HG03103 (cell line): ENCODE data around the gene VPS13A.
"Not testable (repeated sequence)": the region's sequence is repeated elsewhere in the genome, so short reads cannot be mapped to it uniquely, and the experiment has no call there.

Source experiments
- ATAC-seq: cut with Tn5 transposase; IDR thresholded peaks from one replicate; pipeline ENCODE4 v1.9.1; 2021; ENCODE audit warnings: low read depth; ENCODE audit not compliant: unreplicated experiment

The VPS13A gene

DNA sequence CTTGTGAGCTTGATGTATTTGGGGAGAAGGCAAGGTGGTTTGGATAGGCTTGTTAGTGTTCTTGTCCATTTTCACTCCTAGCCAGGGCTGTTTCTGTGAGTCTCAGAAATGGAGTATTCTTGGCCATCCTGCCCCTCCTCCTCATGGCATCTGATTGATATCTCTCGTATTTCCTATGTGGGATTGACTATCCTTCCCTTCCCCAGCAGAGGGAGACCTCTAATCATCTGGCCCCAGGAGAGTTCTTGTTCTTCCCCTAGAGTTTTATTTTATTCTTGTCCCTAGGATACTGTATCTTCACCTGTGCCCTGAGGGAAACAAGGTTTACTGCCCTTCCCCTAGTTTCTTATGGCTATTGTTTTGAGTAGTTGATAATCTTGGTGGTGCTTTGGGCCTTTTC is 114.4 kb downstream of the VPS13A start:
- no peak for ATAC-seq

DNA sequence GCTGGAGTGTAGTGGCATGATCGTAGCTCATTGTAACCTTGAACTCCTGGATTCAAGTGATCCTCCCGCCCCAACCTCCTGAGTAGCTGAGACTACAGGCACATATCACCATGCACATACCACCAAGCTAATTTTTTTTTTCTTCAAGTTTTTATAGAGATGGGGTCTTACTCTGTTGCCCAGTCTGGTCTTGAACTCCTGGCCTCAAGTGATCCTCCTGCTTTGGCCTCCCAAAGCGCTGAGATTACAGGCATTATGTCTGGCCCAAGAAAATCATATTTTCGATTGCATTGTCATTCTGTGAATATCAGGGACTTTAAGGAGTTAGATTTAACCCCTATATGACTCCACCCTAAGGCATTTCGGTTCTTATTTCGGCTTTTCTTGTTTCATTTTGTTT is 116.6 kb downstream of the VPS13A start:
- ATAC-seq = no peak

DNA sequence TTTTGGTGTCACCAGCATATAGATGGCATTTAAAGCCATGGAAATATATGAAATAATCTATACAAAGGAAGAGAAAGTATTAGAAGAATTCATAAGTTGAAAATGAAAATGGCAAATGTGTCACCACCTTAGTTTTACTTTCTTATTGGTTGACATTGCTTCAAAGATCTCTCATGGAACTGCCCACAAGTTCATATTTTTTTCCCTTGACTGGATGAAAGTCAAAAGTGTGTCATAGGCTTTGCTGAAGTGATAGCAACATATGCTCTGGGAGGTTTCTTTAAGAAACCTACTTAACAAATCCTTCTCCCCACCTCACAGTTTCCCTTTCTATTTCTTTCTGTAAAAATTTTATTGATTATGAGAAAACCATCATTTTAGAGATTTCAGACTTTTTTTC is 127.2 kb downstream of the VPS13A start:
- no peak for ATAC-seq

DNA sequence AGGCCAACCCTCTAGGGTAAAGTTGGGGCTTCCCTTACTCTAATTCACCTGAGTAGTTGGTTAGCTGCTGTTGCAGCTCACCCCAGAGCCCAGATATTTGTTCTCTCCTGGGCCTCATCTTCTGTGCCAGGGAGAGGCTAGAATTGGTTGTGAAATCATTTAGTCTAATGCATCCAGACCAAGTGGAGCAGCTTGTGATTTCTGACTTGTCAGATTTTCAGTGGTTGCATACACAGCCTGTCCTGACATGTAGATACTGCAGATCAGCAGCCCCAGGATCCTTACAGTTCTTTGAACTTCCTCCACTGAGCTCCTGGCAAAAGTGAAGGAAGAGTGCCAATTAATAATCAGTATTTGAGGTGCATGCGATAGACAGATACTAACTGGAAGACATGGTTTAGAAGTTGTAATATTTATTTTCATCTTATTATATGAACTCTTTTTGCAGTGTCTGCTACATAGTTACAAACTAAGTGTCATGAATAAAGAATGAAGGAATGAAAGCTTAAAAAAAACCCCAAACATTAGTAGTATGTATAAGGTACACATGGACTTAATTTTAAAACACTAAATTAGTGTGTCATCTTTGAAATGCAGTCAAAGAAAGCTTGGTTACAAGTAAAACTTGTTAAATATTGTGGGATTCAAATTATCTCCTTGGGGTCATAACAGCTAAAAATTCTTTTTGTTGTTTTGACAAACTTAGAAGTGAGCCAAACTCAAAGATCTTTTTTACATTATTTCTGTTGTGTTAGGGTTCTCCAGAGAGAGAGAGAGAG is 128.5 kb downstream of the VPS13A start:
- no peak for ATAC-seq

DNA sequence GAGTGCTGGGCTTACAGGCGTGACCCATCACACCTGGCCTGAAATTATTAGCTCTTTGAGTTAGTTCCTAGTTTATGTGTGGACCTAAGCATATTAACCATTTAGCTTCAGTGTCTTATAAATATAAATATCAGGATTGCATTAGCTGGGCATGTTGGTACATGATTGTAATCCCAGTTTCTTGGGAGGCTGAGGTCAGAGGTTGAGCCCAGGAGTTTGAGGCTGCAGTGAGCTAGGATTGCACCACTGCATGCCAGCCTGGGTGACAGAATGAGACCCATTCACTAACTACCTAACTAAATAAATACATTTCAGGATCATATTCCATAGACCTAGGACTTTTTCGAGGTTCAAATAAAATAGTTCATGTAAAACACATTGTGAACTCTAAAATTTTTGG is 129.8 kb downstream of the VPS13A start:
- ATAC-seq = no peak

DNA sequence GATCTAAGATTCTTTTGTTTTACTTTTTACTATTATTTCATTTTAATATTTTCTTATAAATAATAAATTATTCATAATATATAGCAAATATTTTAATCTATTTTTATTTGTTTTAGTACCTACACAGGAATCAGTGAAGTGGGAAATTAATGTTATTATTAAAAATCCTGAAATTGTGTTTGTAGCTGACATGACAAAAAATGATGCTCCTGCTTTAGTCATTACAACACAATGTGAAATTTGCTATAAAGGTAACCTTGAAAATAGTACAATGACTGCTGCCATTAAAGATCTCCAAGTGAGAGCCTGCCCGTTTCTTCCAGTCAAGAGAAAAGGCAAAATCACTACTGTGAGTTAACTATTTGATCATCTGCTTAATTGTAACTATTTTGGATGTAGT is 138.7 kb downstream of the VPS13A start:
- no peak for ATAC-seq

DNA sequence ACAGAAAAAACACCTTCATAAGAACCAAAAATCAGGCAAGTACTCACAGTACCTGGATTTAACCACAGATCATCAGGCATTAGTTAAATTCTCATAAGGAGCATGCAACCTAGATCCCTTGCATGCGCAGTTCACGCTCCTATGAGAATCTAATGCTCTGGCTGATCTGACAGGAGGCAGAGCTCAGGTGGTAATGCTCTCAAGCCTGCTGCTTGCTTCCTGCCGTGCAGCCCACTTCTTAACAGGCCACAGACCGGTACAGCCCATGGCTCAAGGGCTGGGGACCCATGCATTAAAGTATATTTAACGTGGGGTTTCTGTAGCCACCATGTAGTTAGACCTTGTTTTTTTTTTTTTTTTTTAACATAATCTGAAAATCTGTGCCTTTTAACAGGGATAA is 147.7 kb downstream of the VPS13A start:
- ATAC-seq = no peak

DNA sequence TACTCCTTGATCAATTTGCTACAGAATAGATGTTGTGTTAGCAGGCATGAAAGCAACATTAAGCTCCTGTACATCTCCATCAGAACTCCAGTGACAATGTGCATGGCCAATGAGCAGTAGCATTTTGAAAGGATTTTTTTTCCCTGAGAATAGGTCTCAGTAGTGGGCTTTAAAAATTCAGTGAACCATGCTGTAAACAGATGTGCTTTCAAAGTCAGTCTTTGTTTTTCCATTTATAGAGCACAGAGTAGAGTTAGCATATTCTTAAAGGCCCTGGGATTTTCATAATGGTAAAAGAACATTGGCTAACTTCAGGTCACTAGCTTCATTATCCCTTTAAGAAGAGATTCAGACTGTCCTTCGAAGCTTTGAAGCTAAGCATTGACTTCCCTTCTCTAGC is 150.8 kb downstream of the VPS13A start:
- no peak for ATAC-seq

DNA sequence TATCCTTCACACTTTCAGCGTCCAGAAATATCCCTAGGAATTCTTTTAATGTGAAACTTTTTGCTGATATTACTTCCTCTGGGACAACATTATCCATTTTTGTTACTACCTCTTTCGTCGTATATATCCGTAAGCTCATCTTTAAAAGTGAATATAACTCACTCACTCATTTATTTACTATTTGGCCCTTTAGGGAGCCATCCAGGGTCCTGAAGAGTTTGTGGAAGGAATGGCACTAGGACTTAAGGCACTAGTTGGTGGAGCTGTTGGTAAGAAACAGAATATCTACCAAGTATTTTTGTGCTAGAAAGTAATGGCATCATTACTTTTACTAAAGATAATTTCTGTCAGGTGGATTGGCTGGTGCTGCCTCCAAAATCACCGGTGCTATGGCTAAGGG is 192.7 kb downstream of the VPS13A start:
- ATAC-seq = no peak

DNA sequence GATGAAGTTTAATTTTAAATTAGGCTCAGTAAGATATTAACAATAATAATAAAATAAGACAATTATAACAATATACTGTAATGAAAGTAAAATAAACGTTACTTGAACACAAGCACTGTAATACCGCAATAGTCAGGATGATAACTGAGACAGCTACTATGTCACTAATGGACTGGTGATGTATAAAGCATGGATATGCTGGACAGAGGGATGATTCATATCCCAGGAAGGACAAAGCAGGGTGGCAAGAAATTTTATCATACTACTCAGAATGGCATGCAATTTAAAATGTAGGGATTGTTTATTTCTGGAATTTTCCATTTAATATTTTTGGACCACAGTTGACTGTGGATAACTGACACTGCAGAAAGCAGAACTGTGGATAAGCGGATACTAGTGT is 196.9 kb downstream of the VPS13A start:
- no peak for ATAC-seq

DNA sequence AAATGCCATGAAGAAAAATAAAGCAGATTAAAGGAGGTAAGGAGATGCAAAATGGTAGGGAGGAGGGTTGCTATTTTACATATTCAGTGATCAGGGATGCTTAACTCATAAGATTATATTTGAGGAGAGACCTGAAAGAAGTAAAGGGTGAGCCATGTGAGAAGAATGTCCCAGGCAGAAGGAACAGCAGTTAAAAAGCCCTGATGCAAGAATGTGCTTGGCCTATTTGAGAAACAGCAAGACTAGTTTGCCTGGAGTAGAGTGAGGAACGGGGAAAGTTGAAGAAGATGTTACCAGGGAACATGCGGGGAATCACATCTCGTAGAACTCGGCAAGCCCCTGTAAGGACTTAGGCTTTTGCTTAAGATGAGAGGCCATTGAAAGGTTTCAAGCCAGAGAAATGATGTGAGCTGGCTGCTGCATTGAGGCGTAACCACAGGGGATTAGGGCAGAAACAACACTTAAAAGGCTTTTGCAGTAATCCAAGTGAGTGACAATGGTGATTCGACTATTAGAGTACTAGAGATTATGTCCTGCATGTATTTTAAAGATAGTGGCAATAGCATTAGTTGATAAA is 198.7 kb downstream of the VPS13A start:
- ATAC-seq = no peak

DNA sequence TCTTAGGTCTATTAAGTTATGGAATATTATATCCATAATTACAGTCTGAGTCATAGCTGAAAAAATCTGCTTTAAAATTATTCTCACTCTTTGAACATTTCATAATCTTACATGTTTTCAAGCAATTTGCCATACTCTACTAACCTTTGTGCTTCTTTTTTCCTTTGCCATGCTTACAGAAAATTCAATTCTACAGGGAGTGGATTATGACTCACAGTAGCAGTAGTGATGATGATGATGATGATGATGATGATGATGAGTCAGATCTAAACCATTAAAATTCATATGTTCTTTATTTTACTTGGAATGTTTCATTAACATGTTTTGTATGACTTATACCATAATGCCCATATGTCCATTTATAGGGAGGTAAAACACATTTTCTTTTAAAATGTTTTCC is 207.1 kb downstream of the VPS13A start:
- ATAC-seq = no peak

DNA sequence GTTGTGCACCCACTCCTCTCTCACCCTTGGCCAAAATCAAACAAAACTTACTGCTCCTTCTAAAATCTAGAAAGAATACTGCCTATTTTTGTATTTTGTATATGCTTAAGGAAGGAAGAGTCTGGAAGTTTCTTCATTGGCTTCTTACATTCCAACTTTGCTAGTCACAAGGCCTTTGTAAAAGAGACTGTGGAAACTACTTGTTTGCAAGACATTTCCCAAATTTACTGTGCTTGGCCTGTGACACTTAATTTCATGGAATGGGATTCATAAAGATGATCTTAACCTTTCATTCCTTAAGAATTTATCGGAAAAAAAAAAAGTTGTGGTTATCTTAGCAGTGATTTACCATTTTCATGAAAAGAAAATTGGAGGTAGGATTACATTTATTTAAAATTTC is 208.9 kb downstream of the VPS13A start:
- ATAC-seq = no peak

DNA sequence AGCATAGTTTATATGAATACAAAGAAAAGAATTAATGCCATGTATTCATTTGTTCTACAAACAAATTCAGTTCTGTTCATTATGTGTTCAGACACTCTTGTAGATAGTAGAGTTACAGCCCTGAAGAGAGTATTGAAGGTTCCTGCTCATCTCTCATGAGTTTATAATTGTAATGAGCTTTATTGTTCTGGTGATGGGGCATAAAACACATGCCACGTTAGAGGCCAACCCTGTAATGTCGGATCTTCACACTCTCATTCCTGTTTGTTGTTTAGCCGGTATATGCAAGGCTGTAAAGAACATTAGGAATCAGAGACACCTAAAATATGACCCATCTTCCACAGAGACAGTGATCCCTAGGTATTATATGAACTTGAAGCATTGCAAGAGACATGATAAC is 214.5 kb downstream of the VPS13A start:
- ATAC-seq = no peak

DNA sequence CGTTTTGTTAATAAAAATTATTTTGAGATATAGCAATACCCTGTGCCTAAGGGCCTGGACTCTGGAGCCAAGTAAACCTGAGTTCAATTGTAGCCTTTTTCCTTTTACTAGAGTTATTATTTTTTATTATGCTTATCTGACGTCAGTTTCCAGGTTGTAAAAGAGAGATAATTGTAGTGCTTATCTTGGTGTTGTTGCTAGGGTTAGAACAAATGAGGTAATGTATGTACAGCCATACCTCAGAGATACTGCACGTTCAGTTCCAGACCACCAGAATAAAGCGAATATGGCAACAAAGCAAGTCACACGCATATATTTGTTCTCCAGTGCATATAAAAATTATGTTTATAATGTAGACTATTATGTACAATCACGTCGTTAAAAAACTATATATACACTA is 215.0 kb downstream of the VPS13A start:
- no peak for ATAC-seq

DNA sequence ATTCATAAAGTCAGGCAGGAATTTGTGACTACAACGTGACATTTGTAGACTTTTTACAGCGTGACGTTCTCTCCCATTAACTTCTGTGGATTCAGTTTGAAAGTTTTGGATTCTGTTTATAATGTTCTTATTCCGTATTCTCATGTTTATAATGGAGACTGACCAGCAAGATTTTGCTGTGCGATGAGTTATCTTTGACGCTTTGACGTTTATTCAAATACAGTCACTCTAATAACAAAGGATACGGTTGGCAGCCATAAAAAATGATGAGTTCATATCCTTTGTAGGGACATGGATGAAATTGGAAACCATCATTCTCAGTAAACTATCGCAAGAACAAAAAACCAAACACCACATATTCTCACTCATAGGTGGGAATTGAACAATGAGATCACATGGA is 221.2 kb downstream of the VPS13A start:
- ATAC-seq = not testable (repeated sequence)

DNA sequence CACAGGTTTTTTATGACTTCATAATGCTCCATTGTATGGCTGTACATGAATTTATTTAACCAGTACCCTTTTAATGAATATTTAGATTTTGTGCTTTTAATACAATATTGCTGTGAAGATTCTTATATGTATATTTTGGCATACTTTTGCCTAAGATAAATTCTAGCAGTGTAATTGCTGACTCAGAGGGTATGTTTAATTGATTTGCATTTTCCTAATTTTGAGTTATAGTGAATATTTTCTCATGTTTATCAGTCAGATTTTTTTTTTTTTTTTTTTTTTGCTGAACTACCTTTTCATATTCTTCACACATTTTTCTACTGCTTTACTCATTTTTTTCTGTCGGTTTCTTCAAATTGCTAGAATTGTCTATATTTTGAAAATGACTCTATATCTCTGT is 222.6 kb downstream of the VPS13A start:
- no peak for ATAC-seq

DNA sequence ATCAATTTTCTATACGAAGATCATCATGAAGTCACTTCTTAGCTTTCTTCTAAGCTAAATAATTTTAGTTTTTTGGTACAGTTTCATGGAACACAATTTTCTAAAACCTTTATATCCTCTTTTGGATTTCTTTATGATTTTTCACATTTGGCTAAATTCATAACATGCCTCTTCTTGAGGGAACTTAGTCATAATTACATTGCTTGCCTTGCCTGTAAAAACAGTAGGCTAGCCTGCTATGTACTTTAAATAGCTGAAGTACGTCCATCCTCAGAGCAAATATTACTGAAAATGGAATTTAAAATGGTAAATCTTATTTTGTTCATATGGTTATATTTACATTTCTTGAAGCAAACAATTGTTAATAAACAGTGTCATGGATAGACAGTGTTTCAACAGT is 225.0 kb downstream of the VPS13A start:
- no peak for ATAC-seq

DNA sequence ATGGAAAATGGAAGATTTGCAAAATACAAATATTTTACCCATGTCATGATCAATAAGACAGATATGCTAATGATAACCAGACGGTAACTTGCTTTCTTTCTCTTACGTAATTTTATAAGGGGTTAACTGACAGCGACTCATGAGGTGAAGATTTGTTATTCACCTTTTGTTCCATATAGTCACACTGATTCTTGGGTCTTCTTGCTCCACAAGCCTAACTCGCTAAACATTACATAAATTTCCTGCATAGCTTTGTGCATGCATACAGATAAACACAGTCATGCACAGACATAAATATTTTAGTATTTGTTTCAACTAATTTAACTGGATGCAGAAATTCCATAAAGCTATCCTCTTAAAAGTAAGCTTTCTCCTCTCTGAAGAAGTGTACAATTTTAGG is 225.9 kb downstream of the VPS13A start:
- ATAC-seq = no peak

DNA sequence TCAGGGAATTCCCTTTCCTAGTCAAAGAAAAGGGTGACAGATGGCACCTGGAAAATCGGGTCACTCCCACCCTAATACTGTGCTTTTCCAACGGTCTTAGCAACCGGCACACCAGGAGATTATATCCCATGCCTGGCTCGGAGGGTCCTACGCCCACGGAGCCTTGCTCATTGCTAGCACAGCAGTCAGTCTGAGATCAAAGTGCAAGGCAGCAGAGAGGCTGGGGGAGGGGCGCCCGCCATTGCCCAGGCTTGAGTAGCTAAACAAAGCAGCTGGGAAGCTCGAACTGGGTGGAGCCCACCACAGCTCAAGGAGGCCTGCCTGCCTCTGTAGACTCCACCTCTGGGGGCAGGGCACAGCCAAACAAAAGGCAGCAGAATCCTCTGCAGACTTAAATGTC is 231.2 kb downstream of the VPS13A start:
- not testable (repeated sequence) for ATAC-seq

DNA sequence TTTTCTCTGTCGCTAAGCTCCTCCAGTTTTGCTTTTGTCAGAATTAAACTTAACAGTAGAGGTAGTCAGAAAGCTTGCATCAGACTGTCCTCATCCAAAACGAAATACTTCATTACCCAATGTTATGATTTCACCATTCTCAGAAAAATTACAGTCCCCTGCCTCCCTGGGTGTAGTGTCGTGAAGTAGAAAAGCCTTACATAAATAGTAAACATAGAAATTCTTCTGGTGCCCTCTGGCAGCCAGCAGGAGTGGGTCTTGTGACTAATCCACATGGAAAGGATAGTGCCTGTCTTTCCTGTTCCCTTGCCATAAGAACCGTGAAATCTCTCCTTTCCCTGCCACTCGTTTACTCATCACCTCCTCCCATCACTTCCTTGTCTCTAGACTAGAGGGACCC is 240.2 kb downstream of the VPS13A start:
- no peak for ATAC-seq

DNA sequence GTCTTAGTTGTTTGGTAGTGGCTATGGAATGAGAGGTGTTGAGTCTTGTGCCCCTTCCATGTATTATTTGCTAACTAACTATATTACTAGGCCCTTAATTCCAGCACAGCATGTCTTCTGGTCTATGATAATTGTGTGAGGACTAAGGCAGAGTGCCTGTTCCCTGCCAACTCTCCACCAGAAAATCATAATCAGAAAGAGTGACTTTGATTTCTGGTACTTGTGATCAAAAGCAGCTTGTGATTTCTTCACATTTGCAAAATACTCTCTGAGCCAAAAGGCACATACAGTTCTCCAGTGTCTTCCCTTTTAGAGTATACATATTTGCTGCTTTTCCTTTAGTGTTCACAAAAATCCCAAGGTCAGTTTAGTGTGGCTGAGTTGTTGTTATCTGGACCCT is 240.9 kb downstream of the VPS13A start:
- ATAC-seq = no peak

DNA sequence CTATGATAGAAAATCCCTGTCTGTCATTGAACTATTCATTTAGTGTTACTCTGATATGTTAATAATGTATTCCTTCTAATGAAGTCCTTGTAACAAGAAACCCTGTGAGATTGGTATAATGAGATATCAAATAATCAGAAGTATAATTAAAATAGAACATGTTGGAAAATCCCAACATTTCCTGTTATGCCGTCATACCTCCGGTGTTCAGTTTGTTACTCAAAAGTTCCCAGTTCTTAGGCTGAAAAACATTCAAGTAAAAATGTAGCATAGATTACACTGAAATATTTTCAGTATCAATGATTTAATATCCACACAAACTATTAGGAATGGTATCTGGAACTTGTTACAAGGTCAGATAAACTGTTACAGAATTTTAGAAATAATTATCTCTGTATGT is 243.3 kb downstream of the VPS13A start:
- ATAC-seq = no peak
